Activated naive CD8-positive, alpha-beta T cell treated with anti-CD3 and anti-CD28 coated beads for 36 hours (primary cell): ENCODE results near the gene EEFSEC. TPM values are rescaled to one million over a fixed set of nuclear protein-coding genes. Genes with fewer than 3 reads are reported as not detected.

Experiments used
- DNase-seq: peaks from one replicate; pipeline ENCODE4 v3.0.0; 2021
- H3K27ac Mint-ChIP-seq: one replicate; pipeline ENCODE4 v1.8.0; 2022; ENCODE audit warnings: mild to moderate bottlenecking, moderate library complexity, mixed read lengths
- H3K27me3 Mint-ChIP-seq: one replicate; pipeline ENCODE4 v1.8.0; 2022; ENCODE audit warnings: mild to moderate bottlenecking, mixed read lengths
- H3K36me3 Mint-ChIP-seq: one replicate; pipeline ENCODE4 v1.8.0; 2021; ENCODE audit warnings: mild to moderate bottlenecking, mixed read lengths
- H3K4me1 Mint-ChIP-seq: one replicate; pipeline ENCODE4 v1.8.0; 2021; ENCODE audit warnings: mixed read lengths
- H3K4me3 Mint-ChIP-seq: one replicate; pipeline ENCODE4 v1.8.0; 2022; ENCODE audit warnings: mild to moderate bottlenecking, moderate library complexity, mixed read lengths
- H3K9me3 Mint-ChIP-seq: one replicate; pipeline ENCODE4 v1.8.0; 2022; ENCODE audit warnings: mixed read lengths
- total RNA-seq, 2 experiments: library from RNA; stranded (reverse); gene quantifications; one replicate each; pipeline ENCODE4 v1.2.3, GENCODE V29; 2021

EEFSEC gene
- total RNA-seq, 2 experiments from 2014 or later, result 22.4 to 23.9 TPM

GRCh38 chr3:128170866-128171516 is 17.7 kb downstream of the EEFSEC start:
- H3K4me3 Mint-ChIP-seq, result no peak overlapping the region
- DNase-seq, result no peak
- no peaks in the 10 kb centered on the region for H3K27me3 Mint-ChIP-seq
- no peak overlapping the region for H3K27ac Mint-ChIP-seq
- no peaks in the 10 kb centered on the region for H3K36me3 Mint-ChIP-seq
- H3K4me1 Mint-ChIP-seq, result peaks cover 22% of the 10 kb centered on the region
- no peaks in the 10 kb centered on the region for H3K9me3 Mint-ChIP-seq

GRCh38 chr3:128173200-128173599 is 19.9 kb downstream of the EEFSEC start:
- no peak overlapping the region for H3K27ac Mint-ChIP-seq
- H3K4me3 Mint-ChIP-seq, result no peak overlapping the region
- no peaks in the 10 kb centered on the region for H3K9me3 Mint-ChIP-seq
- peaks cover 29% of the 10 kb centered on the region for H3K4me1 Mint-ChIP-seq
- H3K27me3 Mint-ChIP-seq, result no peaks in the 10 kb centered on the region
- no peaks in the 10 kb centered on the region for H3K36me3 Mint-ChIP-seq
- no peak for DNase-seq

- no peaks in the 10 kb centered on the region for H3K27me3 Mint-ChIP-seq
- peaks cover 36% of the 10 kb centered on the region for H3K4me1 Mint-ChIP-seq
- H3K36me3 Mint-ChIP-seq, result no peaks in the 10 kb centered on the region
- H3K9me3 Mint-ChIP-seq, result no peaks in the 10 kb centered on the region
- H3K4me3 Mint-ChIP-seq, result no peak overlapping the region
- no peak for DNase-seq
- H3K27ac Mint-ChIP-seq, result no peak overlapping the region
These were observed 20.6 kb downstream of the EEFSEC start for GRCh38 chr3:128173849-128174248.

GRCh38 chr3:128174675-128175590 is 21.7 kb downstream of the EEFSEC start:
- DNase-seq, result no peak
- H3K27me3 Mint-ChIP-seq, result no peaks in the 10 kb centered on the region
- peaks cover 44% of the 10 kb centered on the region for H3K4me1 Mint-ChIP-seq
- H3K36me3 Mint-ChIP-seq, result no peaks in the 10 kb centered on the region
- H3K4me3 Mint-ChIP-seq, result no peak overlapping the region
- H3K27ac Mint-ChIP-seq, result no peak overlapping the region
- H3K9me3 Mint-ChIP-seq, result no peaks in the 10 kb centered on the region

GRCh38 chr3:128175768-128176167 is 22.5 kb downstream of the EEFSEC start:
- H3K9me3 Mint-ChIP-seq, result no peaks in the 10 kb centered on the region
- no peaks in the 10 kb centered on the region for H3K27me3 Mint-ChIP-seq
- peaks cover 51% of the 10 kb centered on the region for H3K4me1 Mint-ChIP-seq
- no peak for DNase-seq
- H3K4me3 Mint-ChIP-seq, result no peak overlapping the region
- H3K36me3 Mint-ChIP-seq, result no peaks in the 10 kb centered on the region
- H3K27ac Mint-ChIP-seq, result no peak overlapping the region

GRCh38 chr3:128176276-128176833 is 23.1 kb downstream of the EEFSEC start:
- Mint-ChIP-seq H3K27me3 (no peaks in the 10 kb centered on the region), H3K4me3 (no peak overlapping the region), H3K9me3 (no peaks in the 10 kb centered on the region), H3K4me1 (peaks cover 56% of the 10 kb centered on the region), H3K36me3 (no peaks in the 10 kb centered on the region), H3K27ac (no peak overlapping the region)
- DNase-seq, result no peak

GRCh38 chr3:128177865-128178264 is 24.6 kb downstream of the EEFSEC start:
- H3K27me3 Mint-ChIP-seq, result no peaks in the 10 kb centered on the region
- no peak for DNase-seq
- peaks cover 4% of the 10 kb centered on the region for H3K36me3 Mint-ChIP-seq
- peaks cover 65% of the 10 kb centered on the region for H3K4me1 Mint-ChIP-seq
- H3K9me3 Mint-ChIP-seq, result no peaks in the 10 kb centered on the region
- H3K27ac Mint-ChIP-seq, result no peak overlapping the region
- H3K4me3 Mint-ChIP-seq, result no peak overlapping the region

GRCh38 chr3:128178782-128179483 is 25.7 kb downstream of the EEFSEC start:
- H3K4me1 Mint-ChIP-seq, result peaks cover 64% of the 10 kb centered on the region
- no peak overlapping the region for H3K27ac Mint-ChIP-seq
- H3K36me3 Mint-ChIP-seq, result peaks cover 11% of the 10 kb centered on the region
- no peak overlapping the region for H3K4me3 Mint-ChIP-seq
- no peaks in the 10 kb centered on the region for H3K27me3 Mint-ChIP-seq
- no peak for DNase-seq
- H3K9me3 Mint-ChIP-seq, result no peaks in the 10 kb centered on the region

- peaks cover 62% of the 10 kb centered on the region for H3K4me1 Mint-ChIP-seq
- no peaks in the 10 kb centered on the region for H3K9me3 Mint-ChIP-seq
- DNase-seq, result no peak
- no peak overlapping the region for H3K4me3 Mint-ChIP-seq
- H3K36me3 Mint-ChIP-seq, result peaks cover 14% of the 10 kb centered on the region
- no peaks in the 10 kb centered on the region for H3K27me3 Mint-ChIP-seq
- H3K27ac Mint-ChIP-seq, result no peak overlapping the region
These were observed 26.2 kb downstream of the EEFSEC start for GRCh38 chr3:128179484-128179819.

- Mint-ChIP-seq H3K9me3 (peaks cover under 1% of the 10 kb centered on the region), H3K27me3 (no peaks in the 10 kb centered on the region), H3K36me3 (peaks cover 20% of the 10 kb centered on the region), H3K4me1 (peaks cover 55% of the 10 kb centered on the region), H3K4me3 (no peak overlapping the region), H3K27ac (no peak overlapping the region)
- no peak for DNase-seq
These were observed 27.2 kb downstream of the EEFSEC start for GRCh38 chr3:128180436-128180835.

GRCh38 chr3:128180913-128181312 is 27.6 kb downstream of the EEFSEC start:
- no peaks in the 10 kb centered on the region for H3K27me3 Mint-ChIP-seq
- H3K9me3 Mint-ChIP-seq, result peaks cover 1% of the 10 kb centered on the region
- H3K4me1 Mint-ChIP-seq, result peaks cover 54% of the 10 kb centered on the region
- H3K36me3 Mint-ChIP-seq, result peaks cover 22% of the 10 kb centered on the region
- H3K4me3 Mint-ChIP-seq, result no peak overlapping the region
- H3K27ac Mint-ChIP-seq, result no peak overlapping the region
- DNase-seq, result no peak

GRCh38 chr3:128182656-128183055 is 29.4 kb downstream of the EEFSEC start:
- H3K36me3 Mint-ChIP-seq, result peaks cover 24% of the 10 kb centered on the region
- no peaks in the 10 kb centered on the region for H3K27me3 Mint-ChIP-seq
- no peak for DNase-seq
- H3K4me3 Mint-ChIP-seq, result no peak overlapping the region
- peaks cover 51% of the 10 kb centered on the region for H3K4me1 Mint-ChIP-seq
- H3K27ac Mint-ChIP-seq, result no peak overlapping the region
- peaks cover 1% of the 10 kb centered on the region for H3K9me3 Mint-ChIP-seq

GRCh38 chr3:128185630-128186447 is 32.6 kb downstream of the EEFSEC start:
- no peaks in the 10 kb centered on the region for H3K27me3 Mint-ChIP-seq
- DNase-seq, result no peak
- H3K4me1 Mint-ChIP-seq, result peaks cover 33% of the 10 kb centered on the region
- H3K9me3 Mint-ChIP-seq, result peaks cover 1% of the 10 kb centered on the region
- H3K27ac Mint-ChIP-seq, result no peak overlapping the region
- H3K4me3 Mint-ChIP-seq, result no peak overlapping the region
- peaks cover 25% of the 10 kb centered on the region for H3K36me3 Mint-ChIP-seq

- peaks cover 1% of the 10 kb centered on the region for H3K9me3 Mint-ChIP-seq
- H3K4me3 Mint-ChIP-seq, result no peak overlapping the region
- no peak overlapping the region for H3K27ac Mint-ChIP-seq
- no peaks in the 10 kb centered on the region for H3K27me3 Mint-ChIP-seq
- H3K4me1 Mint-ChIP-seq, result peaks cover 22% of the 10 kb centered on the region
- peaks cover 21% of the 10 kb centered on the region for H3K36me3 Mint-ChIP-seq
- no peak for DNase-seq
These were observed 34.2 kb downstream of the EEFSEC start for GRCh38 chr3:128187495-128187894.
